Coronary artery (tissue), 2 donors: Measurements from ENCODE around the gene MUCL3.

Source experiments
- DNase-seq: peaks from one replicate; pipeline ENCODE4 v3.0.0-alpha.2; 2017; ENCODE audit warnings: low spot score
- H3K27ac ChIP-seq, 2 donors: fragments of 200-600 bp; sonication (generic); one replicate each; pipeline ENCODE4 v1.5.1; 2016 to 2019
- H3K4me3 ChIP-seq: fragments of 200-600 bp; sonication (generic); 2 replicates; pipeline ENCODE4 v1.5.1; 2016; ENCODE audit warnings: mild to moderate bottlenecking, moderate library complexity
- CTCF ChIP-seq: fragments of 200-600 bp; sonication (generic); IDR thresholded peaks from one replicate; pipeline ENCODE4 v1.5.1; 2019; ENCODE audit warnings: antibody characterized with exemption

Gene MUCL3

DNA sequence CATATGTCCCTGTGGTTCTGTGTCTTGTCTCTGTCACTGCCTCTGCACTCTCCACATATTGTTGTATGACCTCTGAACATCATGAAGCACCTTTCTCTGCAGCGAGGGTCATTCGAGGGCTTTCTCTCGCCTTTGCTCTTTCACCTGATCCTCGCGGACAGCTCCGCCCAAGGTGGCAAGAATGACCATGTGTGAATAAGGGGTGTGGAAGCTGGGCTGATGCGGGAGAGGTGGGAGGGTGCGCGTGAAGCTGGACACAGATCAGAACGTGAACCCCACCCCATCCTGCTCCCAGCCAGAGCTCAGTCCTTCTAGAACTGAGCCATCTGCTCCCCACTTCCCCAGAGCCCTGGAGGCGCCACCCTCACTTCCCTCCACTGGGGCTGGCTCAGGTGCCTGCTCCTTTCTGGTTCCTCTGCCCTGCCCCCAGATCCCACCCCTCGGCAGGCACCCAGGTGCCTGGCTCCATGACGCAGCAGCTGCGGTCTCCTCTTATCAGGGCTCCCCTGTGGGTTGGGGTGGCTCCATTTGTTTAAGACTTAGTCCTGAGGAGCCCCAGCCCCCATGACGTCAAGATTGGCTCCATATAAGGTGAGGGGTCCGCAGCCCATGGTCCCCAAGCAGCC lies at the start of gene MUCL3:
TSS of gene MUCL3 (plus strand) at position 613 of the 626 bp plus-strand sequence. CDS start 27 bp downstream, outside the sequence.
- no peak for DNase-seq
- Histone ChIP-seq H3K4me3 (no peak within 1 kb of the TSS), H3K27ac (no peak within 1 kb of the TSS)
- no peak for TF ChIP-seq CTCF

DNA sequence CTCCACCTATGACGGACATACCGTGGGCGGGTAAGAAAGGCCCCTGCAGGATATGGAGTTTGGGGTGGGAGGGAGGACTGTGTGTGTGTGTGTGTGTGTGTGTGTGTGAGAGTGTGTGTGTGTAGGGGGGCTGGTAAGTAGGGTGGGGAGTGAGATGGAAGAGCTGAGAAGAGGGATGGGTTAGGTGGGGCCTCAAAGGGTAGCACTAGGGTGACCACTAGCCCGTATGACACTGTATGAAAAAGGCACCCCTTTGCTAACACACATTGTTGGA lies 49.4 kb upstream of the MUCL3 start:
- H3K27ac ChIP-seq = no peak overlapping the region
- DNase-seq = no peak
- no peak for TF ChIP-seq CTCF
- H3K4me3 ChIP-seq = no peak overlapping the region

DNA sequence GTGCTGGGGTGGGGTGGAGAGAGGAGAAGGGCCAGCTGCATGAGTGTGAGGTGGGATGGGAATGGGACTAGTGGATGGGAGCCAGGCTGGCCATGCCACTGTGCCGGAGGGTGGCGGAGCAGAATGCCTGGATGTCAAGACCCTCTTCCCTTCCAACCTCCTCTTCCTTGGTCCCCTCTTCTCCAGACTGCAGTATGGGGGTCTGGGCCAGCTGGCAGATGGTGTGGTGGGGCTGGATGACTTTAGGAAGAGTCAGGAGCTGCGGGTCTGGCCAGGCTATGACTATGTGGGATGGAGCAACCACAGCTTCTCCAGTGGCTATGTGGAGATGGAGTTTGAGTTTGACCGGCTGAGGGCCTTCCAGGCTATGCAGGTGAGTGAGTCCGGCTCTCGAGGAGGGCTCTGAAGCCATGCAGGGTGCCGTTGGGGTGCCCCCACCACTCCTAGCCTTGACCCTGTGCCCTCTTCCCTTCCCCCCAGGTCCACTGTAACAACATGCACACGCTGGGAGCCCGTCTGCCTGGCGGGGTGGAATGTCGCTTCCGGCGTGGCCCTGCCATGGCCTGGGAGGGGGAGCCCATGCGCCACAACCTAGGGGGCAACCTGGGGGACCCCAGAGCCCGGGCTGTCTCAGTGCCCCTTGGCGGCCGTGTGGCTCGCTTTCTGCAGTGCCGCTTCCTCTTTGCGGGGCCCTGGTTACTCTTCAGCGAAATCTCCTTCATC lies 48.8 kb upstream of the MUCL3 start:
- no peak overlapping the region for H3K4me3 ChIP-seq
- TF ChIP-seq CTCF = no peak
- H3K27ac ChIP-seq = no peak overlapping the region
- peak; percentile 45 for DNase-seq

- no peak for DNase-seq
- no peak for TF ChIP-seq CTCF
- Histone ChIP-seq H3K4me3 (no peak overlapping the region), H3K27ac (no peak overlapping the region)
Observed at GRCh38 chr6:30893001-30893591, 47.7 kb upstream of the MUCL3 start.

- no peak for DNase-seq
- Histone ChIP-seq H3K27ac (no peak overlapping the region), H3K4me3 (no peak overlapping the region)
- TF ChIP-seq CTCF = no peak
Observed at GRCh38 chr6:30893666-30894065, 47.1 kb upstream of the MUCL3 start.

- TF ChIP-seq CTCF = no peak
- no peak overlapping the region for H3K27ac ChIP-seq
- no peak overlapping the region for H3K4me3 ChIP-seq
- DNase-seq = no peak
Observed at GRCh38 chr6:30894381-30894780, 46.4 kb upstream of the MUCL3 start.

DNA sequence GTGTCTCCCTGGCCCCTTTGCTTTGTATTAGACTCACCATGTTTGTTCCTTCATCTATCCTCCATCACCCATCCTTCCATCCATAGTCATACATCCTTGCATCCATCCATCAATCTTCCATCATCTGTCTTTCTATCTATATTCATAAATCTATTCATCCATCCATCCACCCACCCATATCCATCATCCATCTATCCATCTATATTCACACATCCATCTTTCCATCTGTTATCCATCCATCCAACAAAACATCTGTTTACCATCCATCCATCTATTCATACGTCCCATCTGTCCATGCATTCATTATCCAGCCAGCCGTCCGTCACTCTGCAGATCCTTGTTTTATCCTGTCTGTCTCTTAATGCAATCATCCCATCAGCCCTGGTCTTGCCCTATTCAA lies 45.8 kb upstream of the MUCL3 start:
- no peak for TF ChIP-seq CTCF
- Histone ChIP-seq H3K27ac (no peak overlapping the region), H3K4me3 (no peak overlapping the region)
- DNase-seq = no peak
